NCI-H460 (cell line): ENCODE results near the gene ITM2C. TPM values are rescaled to one million over a fixed set of nuclear protein-coding genes. Genes with fewer than 3 reads are reported as not detected.

Source experiments
- DNase-seq: peaks from one replicate; pipeline ENCODE4 v3.0.0-alpha.2; 2016; ENCODE audit warnings: low read depth; ENCODE audit errors: extremely low read depth
- polyA plus RNA-seq: library from polyadenylated mRNA; depleted of rRNA; stranded (reverse); fragments of >200 nt; gene quantifications from 2 replicates; pipeline ENCODE4 v1.2.3, GENCODE V29; 2014; cell fraction: nucleus; rRNA removed
- total RNA-seq: library from RNA; depleted of rRNA; stranded (reverse); fragments of >200 nt; shearing (Covaris generic); gene quantifications from 2 replicates; pipeline ENCODE4 v1.2.3, GENCODE V29; 2014; rRNA removed

ITM2C gene, protein sequence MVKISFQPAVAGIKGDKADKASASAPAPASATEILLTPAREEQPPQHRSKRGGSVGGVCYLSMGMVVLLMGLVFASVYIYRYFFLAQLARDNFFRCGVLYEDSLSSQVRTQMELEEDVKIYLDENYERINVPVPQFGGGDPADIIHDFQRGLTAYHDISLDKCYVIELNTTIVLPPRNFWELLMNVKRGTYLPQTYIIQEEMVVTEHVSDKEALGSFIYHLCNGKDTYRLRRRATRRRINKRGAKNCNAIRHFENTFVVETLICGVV
- total RNA-seq, result 36.2 and 38.1 TPM in 2 replicates
- 38.6 and 58.0 TPM in 2 replicates for polyA plus RNA-seq

DNA sequence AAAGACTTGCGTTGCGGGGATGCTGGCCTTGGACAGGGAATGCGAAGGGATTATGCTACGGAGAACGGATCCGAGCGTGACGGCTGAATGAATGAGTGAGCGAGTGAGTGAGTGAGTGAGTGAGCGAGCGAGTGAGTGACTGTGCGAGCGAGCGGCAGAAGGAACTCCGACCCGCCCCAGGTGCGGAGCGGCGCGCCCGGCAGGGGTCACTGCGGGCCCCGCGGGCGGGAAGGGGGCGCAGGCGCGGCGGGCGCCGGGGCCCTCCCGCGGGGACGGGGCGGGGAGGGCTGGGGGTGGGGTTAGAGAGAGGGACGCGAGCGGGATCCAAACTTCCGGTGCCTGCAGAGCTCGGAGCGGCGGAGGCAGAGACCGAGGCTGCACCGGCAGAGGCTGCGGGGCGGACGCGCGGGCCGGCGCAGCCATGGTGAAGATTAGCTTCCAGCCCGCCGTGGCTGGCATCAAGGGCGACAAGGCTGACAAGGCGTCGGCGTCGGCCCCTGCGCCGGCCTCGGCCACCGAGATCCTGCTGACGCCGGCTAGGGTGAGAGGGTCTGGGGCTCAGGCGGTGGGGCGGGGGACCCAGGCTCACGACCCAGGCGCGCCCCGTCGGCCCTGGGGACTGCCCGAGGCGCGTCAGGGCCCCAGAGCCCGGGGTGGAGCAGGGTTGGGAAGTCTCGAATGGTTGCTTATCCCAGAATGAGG, at the start of gene ITM2C:
Gene ITM2C (plus strand): TSS at position 338 of the 702 bp plus-strand sequence. CDS start 84 bp downstream, at position 422.
- DNase-seq, result peak; percentile 52

DNA sequence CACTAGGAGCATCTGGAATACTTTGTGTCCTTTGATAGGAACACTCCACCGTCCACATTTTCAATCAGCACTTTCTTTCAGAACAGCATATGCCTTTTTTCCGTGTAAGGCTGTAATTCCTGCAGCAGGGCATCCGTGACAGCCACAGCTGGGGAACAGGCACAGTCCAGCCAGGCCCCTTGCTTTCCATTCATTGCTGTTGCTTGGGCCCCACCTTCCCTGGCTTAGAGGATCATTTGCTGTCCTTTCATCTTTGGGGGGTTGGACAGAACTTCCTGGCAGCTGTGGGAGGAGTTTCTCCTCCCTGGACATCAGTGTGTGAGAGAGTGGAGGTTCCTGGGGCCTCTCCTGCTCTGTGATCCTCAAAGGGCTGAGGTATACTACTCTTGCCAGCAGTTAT, 49.7 kb upstream of the ITM2C start:
- no peak for DNase-seq

DNA sequence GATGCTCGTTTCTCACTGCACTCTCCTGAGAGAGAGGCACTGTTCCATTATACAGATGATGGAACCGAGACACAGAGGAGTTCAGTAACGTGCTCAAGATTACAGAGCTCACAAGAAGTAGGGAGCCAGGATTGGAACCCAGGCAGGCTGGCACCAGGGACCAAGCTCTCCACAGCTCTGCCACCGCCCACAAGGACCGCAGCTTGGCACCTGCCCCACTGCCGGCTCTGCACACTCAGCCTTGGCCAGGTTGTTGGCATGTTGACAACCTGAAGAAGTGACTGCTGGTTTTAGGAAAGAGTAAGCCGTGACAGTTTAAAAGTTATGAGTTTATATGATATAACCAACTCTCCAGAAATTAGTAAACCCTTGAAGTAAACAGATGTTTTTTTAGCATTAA, 48.0 kb upstream of the ITM2C start:
- no peak for DNase-seq

DNA sequence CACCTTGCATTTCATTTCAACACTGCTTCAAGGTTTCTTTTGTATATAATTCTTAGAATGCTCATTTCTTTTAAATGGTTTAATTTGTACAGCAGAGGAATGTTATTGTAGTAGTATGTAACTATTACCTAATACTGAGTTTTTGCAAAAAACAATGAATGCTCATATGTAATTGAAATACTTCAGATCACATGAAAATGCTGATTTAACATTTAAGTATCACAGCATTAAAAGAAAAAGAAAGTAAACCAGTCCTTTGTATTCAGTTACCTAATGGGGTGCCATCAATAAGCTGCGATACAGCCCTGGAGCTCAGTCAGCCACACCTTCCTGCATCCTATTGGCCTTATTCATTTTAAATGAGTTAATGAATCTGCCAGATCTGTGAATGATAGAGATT, 45.3 kb upstream of the ITM2C start:
- no peak for DNase-seq

DNA sequence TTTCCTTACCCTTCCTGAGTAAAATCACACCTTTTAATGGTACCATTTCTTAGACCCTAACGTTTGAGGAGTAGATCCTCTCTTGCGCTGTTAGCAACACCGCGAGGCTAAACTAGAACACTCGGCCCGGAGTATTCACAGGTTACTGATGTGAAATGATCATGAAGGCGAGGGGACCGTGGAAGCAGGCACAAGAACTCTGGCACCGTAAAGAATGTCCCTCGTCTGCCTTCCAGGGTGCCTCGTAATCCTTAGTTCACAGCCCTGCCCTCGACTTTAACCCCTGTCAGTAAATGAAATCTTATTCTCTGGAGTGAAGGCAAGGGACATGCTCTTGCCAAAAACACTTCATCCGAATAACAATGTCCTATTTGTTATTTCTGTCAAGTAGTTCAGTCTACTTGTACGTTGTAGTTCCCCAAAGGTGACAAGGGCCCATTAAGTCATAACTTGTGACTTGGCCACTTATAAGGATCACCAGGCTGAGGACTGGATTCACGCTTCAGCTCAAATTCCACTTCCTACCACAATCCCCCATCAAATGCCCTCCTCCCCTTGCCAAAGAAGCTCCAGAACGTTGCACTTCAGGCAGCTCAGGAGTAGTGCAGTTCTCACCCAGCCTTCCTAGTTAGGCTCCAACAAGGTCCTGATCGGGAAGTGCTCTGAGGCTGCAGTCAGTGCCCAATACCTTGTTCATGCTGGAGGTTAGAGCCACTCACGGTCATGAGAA, 43.3 kb upstream of the ITM2C start:
- DNase-seq, result no peak

DNA sequence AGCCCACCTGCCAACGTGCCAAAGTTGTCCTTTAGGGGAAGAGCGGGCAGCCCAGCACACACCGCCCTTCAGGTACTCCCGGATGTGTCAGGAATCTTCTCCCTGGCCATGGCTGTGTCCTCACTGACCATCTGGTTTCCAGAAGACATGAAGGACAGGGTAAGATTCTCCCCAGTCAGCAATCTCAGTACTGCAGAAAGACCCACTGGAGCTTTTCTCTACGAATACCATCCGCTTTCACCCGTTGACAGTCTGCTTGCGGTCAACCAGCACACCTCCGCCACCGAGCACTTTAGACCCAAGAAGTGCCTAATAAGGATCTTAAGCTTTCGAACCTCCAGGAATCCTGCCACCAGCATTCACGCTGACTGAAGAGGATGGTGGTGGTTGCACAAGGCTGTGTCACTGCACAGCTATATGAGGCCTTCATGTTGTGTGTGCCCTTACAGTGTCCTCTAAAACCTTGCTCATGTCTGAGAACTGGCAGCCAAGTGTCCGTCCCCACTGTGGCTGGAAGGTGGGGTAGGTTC, 42.7 kb upstream of the ITM2C start:
- DNase-seq, result no peak

DNA sequence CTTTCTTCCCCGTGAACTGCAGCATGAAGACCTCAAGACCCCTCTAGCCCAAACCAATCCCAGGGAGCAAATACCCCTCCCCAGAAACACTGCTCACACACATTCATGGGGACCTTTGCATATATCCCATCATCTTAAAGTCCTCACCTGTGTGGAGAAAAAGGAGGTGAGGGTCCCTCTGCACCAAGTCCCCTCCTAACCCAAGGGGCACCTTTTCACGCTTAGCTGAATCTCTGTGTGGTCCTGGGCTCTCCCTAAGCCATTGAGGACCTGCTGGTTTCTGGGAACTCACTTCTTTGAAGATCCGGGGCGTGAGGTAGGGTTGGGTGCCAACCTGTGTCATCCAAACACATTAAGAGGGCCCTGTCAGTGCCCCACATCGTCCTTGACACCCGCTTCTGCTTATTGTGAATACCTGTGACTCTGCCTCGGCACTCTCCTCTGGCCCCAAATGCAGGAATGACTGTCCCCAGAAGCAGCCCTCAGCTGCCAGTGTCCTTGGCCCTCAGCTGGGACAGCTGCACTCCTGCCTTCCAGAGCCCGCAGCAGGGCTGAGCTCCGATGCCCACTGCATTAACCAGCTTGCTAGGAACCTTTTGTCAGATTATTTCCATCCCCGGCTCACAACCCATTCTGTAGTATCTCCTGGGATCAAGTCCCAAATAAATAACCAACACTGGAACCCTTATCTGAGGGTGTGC, 41.3 kb upstream of the ITM2C start:
- DNase-seq, result no peak

DNA sequence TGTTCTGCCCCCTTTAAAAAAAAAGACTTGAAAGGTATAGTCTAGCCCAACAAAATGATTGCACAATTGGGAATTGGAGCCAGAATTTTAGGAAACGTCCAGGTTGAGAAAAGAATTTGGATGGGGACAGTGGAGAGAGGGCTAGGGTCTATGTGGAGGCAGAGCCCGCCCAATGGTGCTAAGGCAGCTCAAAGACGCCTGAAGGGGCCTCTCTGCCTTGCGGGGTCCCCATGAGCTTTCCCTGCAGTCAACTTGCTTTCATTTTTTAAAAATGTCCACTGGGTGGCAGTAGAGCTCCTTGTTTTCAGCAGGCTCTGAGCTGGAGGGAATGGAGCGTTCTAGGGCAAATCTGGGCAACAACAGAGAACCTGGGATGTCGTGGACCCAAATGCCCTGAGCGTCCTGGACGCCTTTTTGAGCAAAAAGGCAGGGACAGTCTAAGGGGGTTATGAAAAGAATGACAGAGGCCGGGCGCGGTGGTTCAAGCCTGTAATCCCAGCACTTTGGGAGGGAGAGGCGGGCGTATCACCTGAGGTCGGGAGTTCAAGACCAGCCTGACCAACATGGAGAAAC, 40.2 kb upstream of the ITM2C start:
- DNase-seq, result peak; percentile 85

DNA sequence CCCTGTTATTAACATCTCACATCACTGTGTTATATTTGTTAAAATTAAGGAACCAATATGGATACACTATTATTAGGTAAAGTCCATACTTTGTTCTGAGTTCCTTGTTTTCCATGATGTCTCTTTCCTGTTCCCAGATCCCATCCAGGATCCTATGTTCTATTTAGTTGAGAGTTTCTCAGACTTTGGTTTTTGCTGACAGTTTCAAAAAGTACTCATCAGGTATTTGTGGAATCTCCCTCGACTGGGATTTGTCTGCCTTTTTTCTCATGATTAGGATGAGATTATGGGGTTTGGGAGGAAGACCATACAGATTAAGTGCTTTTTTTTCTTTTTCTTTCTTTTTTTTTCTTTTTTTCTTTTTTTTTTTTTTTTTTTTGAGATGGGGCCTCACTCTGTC, 39.4 kb upstream of the ITM2C start:
- no peak for DNase-seq

DNA sequence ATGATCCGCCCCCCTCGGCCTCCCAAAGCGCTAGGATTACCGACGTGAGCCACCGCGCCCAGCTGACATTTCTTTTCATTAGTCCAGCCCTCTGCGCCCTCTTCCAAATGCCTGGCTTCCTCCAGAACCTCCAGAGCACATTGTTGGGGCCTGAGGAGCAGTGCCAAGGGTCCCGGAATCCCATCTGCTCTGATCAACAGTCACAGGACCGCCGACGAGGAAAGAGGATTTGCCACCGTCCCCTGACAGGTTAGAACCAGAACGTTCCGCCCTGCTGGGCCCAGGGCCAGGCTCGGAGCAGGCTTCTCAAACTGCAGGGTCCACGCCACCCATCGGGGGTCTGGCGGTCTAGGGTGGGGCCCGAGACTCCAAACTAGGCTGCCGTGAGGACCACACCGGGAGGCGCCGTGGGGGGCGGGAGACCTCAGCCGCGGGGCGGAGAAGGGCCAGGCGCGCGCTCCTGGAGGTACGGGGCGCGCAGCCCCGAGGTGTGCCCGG, 36.9 kb upstream of the ITM2C start:
- no peak for DNase-seq

DNA sequence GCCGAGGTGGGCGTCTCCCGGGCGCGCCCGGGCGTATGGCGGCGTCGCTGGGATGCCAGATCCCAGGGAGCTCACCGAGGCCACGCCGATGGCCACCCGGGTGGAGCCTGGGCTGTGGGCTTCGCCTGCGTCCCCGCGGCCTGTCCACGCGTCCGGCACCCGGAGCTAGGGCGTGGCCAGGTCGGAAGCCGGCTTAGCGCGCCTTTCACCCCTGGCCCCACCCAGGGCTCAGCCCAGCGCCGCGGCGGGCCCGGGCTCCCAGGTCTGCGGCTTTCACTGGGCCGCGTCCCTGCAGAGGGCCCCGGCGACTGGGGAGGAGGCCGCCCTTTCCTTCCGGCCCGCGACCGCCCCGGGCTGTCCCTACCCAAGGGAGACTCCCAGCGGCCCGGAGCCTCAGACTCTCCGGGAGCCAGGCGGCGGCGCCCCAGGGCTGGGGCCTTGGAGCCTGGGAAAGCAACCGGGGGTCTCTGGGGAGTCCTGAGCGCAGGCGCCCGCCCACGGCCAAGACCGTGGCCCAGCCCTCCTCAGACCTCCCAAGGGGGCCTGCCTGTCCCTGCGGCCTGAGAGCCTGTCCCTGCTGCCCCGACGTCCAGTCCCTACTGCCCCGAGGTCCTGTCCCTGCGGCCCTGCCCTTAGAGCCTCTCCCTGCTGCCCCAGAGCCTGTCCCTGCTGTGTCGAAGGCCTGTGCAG, 36.3 kb upstream of the ITM2C start:
- DNase-seq, result no peak

DNA sequence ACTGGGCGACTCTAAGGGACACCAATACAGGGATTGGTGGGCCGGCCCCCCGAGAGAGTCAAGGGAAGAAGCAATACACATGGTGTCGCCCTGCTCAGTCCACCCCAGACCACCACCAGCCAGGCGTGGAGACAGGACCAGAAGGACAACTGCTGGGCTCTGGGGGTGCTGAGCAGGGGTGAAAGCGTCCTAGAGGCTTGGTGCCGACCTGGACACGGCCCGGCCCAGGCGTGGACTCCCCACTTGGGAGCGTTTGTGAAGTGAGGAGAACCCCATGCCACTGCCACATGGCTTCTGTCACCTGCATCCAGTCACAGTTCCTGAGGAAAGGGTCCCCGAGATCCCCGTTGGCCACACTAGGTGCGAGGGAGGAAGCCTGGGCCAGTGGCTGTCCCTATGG, 35.4 kb upstream of the ITM2C start:
- no peak for DNase-seq

DNA sequence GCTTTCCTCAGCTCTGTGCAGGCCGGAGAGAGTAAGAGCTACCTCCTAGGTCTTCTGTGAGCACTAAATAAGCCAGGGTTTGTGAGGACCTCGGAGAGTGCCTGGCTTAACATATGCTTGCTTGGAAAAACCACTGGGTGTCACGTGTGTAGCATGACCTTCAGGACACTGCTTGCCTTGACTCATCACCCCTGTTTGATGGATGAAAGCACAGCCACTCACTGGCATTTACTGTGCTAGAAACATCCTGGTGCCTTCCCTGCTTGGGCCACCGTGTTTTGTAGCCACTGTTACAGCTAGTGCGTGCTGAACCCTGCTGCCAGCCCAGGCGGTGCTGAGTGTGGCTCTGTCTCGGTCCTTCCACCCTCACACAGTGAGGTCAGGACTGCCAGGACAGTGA, 34.8 kb upstream of the ITM2C start:
- DNase-seq, result no peak

DNA sequence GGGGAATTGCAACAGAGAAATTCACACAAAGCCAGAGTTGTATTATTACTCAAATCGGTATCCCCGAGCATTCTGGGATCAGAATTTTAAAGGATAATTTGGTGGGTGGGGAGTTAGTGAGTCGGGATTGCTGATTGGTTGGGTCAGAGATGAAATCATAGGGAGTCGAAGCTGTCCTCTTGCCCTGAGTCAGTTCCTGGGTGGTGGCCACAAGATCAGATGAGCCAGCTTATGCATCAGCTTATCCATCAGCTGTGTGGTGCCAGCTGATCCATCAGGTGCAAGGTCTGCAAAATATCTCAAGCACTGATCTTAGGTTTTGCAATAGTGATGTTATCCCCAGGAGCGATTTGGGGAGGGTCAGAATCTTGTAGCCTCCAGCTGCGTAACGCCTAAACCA, 34.3 kb upstream of the ITM2C start:
- peak; percentile 8 for DNase-seq

DNA sequence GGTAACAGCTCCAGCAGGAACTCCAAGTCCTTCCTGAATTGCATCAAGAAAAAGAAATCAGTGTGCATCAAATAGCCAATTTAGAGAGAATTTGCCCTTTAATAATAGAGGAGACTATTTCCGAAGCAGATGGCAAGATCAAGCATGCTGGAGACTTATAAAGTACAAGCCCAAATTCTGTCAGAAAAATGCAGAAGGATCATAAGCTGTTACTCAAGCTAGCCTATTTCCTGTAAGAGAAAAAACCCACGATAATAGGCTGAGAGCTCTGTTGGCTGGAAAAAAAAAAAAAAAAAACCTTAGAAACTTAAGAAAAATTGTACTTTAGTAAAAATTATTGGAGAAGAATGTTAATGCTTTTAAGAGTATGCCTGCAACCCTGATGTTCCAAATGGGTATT, 24.4 kb upstream of the ITM2C start:
- no peak for DNase-seq

DNA sequence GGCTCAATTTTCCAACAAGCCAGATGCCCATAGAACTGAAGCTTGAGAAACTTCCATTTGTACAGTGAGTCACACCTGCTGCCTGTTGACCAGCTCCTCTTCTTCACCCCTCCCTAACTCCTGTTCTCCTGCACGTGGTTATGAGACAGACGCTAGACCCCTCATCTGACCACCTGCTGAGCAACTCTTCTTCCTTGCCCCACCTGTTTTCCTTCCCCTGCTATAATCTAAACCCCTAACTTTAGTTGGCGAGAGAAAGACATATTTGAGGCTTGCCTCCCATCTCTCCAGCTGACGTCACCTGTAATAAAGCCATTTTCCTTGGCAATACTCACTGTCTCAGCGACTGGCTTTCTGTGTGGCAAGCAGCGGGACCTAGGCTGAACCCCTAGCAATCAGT, 22.3 kb upstream of the ITM2C start:
- DNase-seq, result no peak

DNA sequence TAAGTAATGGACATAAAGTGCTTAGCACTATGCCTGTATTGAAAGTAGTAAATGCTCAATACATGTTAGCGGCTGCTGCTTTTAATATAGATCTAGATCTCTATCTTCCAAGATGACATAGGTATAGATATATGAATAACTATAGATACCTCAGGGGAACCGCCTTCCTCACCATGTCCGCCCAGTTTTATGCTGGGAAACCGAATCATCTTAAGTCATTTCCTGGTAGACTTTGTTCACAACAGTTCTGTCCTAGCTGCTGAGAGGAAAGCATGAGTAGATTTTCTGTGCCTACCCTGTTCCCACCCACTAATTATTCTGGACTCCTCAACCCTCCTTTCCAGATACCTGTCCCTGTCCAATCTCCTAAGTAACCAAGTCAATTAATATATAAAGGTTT, 21.6 kb upstream of the ITM2C start:
- no peak for DNase-seq

DNA sequence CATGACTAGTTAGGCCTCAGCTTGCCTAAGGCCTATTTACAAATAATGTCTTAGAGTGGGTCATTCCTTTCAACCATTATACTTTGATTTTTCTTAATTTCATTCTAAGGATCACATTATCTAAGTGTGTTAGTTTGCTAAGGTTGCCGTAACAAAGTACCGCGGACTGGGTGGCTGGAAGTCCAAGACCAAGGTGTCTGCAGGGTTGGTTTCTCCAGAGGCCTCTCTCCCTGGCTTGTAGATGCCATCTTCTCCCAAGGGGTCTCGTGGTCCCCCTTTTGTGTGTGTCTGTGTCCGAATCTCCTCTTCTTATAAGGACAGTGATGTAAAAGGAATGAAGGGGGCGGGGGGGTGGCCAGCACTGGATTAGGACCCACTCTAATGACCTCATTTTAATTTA, 18.4 kb upstream of the ITM2C start:
- DNase-seq, result no peak

DNA sequence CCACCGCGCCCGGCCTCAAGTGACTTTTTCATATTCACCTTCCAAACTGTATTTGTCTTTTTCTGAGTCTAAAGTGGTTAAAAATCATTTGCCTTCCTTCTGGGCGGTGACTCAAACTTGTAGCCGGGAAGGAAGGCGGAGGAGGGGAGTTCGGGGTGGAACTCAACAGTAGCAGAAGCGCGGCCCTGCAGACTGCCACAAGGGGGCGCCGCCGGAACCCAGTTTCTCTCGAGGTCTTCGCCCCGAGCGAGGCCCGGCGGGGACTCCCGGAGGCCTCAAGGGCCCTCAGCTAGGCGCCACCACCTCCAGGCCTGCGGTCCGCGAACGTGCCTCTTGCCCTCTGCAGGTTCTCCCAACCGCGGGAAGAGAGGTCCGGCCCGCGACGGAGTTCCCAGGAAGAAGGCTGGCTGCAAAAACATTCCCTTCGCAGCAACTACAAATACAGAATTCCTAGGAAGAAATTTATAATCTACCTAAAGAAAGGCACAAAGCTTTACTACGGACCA, 16.8 kb upstream of the ITM2C start:
- peak; percentile 75 for DNase-seq
